KMS-11 (cell line): ENCODE results near the gene RGS7.

Experiments
- H2AFZ ChIP-seq: fragments of 200-600 bp; sonication (generic); 2 replicates; pipeline ENCODE4 v1.6.1; 2016; ENCODE audit warnings: antibody characterized with exemption, mixed run types, low read depth
- H3K27ac ChIP-seq: fragments of 200-600 bp; sonication (generic); 2 replicates; pipeline ENCODE4 v1.6.1; 2016; ENCODE audit warnings: mild to moderate bottlenecking, mixed run types
- H3K27me3 ChIP-seq: fragments of 200-600 bp; sonication (generic); 2 replicates; pipeline ENCODE4 v1.6.1; 2017; ENCODE audit warnings: mild to moderate bottlenecking, low read depth, mixed run types, moderate library complexity; ENCODE audit not compliant: insufficient read depth
- H3K36me3 ChIP-seq: fragments of 200-600 bp; sonication (generic); 2 replicates; pipeline ENCODE4 v1.6.1; 2017; ENCODE audit warnings: mild to moderate bottlenecking, mixed run types; ENCODE audit not compliant: insufficient read depth
- H3K4me1 ChIP-seq: fragments of 200-600 bp; sonication (generic); 2 replicates; pipeline ENCODE4 v1.6.1; 2016; ENCODE audit warnings: mild to moderate bottlenecking, low read depth, mixed run types; ENCODE audit not compliant: poor library complexity, severe bottlenecking
- H3K4me2 ChIP-seq: fragments of 200-600 bp; sonication (generic); 2 replicates; pipeline ENCODE4 v1.7.0; 2016; ENCODE audit warnings: mild to moderate bottlenecking, mixed run types
- H3K4me3 ChIP-seq: fragments of 200-600 bp; sonication (generic); IDR thresholded peaks from 2 replicates; pipeline ENCODE4 v1.6.1; 2017; ENCODE audit warnings: low read depth, low read length, mixed read lengths; ENCODE audit not compliant: insufficient read depth
- H3K79me2 ChIP-seq: fragments of 200-600 bp; sonication (generic); 2 replicates; pipeline ENCODE4 v1.6.1; 2016; ENCODE audit warnings: low read depth, mixed run types; ENCODE audit not compliant: insufficient read depth
- H3K9ac ChIP-seq: fragments of 200-600 bp; sonication (generic); 2 replicates; pipeline ENCODE4 v1.6.1; 2016; ENCODE audit warnings: mild to moderate bottlenecking, mixed run types
- H4K20me1 ChIP-seq: fragments of 200-600 bp; sonication (generic); 2 replicates; pipeline ENCODE4 v1.6.1; 2016; ENCODE audit warnings: mild to moderate bottlenecking, mixed run types; ENCODE audit not compliant: insufficient read depth
- CTCF ChIP-seq: fragments of 200-600 bp; sonication (generic); conservative IDR thresholded peaks from 2 replicates; pipeline ENCODE4 v1.6.1; 2017; ENCODE audit warnings: low read depth, mild to moderate bottlenecking, antibody characterized with exemption, low read length, moderate library complexity, mixed read lengths

Gene RGS7

GRCh38 chr1:241115784-241116183 lies 241.2 kb downstream of the RGS7 start:
- Histone ChIP-seq H3K4me2 (no peak overlapping the region), H3K79me2 (no peaks in the 10 kb centered on the region), H3K4me1 (no peaks in the 10 kb centered on the region), H4K20me1 (no peaks in the 10 kb centered on the region), H2AFZ (no peak overlapping the region), H3K36me3 (no peaks in the 10 kb centered on the region), H3K4me3 (no peak overlapping the region), H3K27ac (no peak overlapping the region), H3K27me3 (no peaks in the 10 kb centered on the region), H3K9ac (no peak overlapping the region)
- no peak for TF ChIP-seq CTCF

GRCh38 chr1:241114699-241115233 lies 242.2 kb downstream of the RGS7 start:
- no peaks in the 10 kb centered on the region for H3K79me2 ChIP-seq
- no peak for TF ChIP-seq CTCF
- no peaks in the 10 kb centered on the region for H4K20me1 ChIP-seq
- H3K9ac ChIP-seq = no peak overlapping the region
- H3K27me3 ChIP-seq = no peaks in the 10 kb centered on the region
- H3K36me3 ChIP-seq = no peaks in the 10 kb centered on the region
- no peaks in the 10 kb centered on the region for H3K4me1 ChIP-seq
- H3K4me3 ChIP-seq = no peak overlapping the region
- no peak overlapping the region for H2AFZ ChIP-seq
- H3K4me2 ChIP-seq = no peak overlapping the region
- H3K27ac ChIP-seq = no peak overlapping the region

- Histone ChIP-seq H3K9ac (no peak overlapping the region), H3K27me3 (no peaks in the 10 kb centered on the region), H2AFZ (no peak overlapping the region), H3K4me1 (no peaks in the 10 kb centered on the region), H3K36me3 (no peaks in the 10 kb centered on the region), H3K27ac (no peak overlapping the region), H4K20me1 (no peaks in the 10 kb centered on the region), H3K4me2 (no peak overlapping the region), H3K79me2 (no peaks in the 10 kb centered on the region), H3K4me3 (no peak overlapping the region)
- no peak for TF ChIP-seq CTCF
Observed at GRCh38 chr1:241113557-241113956, 243.4 kb downstream of the RGS7 start.

GRCh38 chr1:241109039-241109438 lies 248.0 kb downstream of the RGS7 start:
- Histone ChIP-seq H3K79me2 (no peaks in the 10 kb centered on the region), H3K4me2 (no peak overlapping the region), H3K4me3 (no peak overlapping the region), H3K36me3 (no peaks in the 10 kb centered on the region), H3K9ac (no peak overlapping the region), H2AFZ (no peak overlapping the region), H4K20me1 (no peaks in the 10 kb centered on the region), H3K27ac (no peak overlapping the region), H3K4me1 (no peaks in the 10 kb centered on the region), H3K27me3 (no peaks in the 10 kb centered on the region)
- no peak for TF ChIP-seq CTCF
